Stimulated activated CD4-positive, alpha-beta T cell treated with anti-CD3 and anti-CD28 coated beads, TNF-alpha, amount 100 ng/mL, for 4 hours (primary cell): ENCODE measurements around the gene DOCK7.
"Not testable (repeated sequence)": the region's sequence is repeated elsewhere in the genome, so short reads cannot be mapped to it uniquely, and the experiment has no call there.

Experiments
- DNase-seq, 3 experiments: peaks; one replicate each; pipeline ENCODE4 v3.0.0-alpha.2; 2020; ENCODE audit warnings: low read depth in 3 of 3

Gene DOCK7

DNA sequence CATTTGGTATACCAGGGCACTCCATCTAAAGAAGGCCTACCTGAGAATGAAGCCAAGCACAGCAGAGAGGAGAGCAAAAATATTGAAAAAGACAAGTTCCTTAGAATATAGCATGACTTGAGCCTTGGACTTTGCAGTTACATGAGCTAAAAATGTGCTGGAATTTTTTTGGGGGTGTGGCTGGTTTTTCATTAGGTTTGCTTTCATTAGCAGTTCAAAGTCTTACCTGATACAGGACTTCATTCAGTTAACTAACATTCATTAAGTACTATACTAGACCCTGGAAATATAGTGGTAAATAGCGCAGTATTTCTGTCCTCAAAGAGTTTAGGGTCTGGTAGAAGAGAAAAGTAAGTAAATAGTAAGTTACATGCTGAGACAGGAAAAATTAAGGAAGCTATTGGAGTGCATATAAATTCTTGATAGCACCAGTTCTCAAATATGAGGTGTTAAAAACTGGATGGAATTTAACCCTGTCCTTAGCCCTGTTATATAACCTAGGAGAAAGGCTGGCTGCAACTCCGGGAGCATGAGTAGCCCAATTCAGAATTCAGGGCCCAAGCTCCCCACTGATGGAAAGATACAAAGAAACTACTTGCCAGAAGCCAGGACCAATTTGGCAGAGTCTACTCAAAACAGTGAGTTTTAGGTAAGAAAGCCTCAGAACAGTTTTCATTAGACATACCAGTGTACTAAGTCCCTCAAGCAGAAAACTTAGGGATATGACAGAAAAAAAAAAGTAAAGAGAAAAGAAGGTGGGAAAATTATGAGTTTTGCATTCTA, 3.1 kb upstream of the DOCK7 start:
- DNase-seq, result no peak

DNA sequence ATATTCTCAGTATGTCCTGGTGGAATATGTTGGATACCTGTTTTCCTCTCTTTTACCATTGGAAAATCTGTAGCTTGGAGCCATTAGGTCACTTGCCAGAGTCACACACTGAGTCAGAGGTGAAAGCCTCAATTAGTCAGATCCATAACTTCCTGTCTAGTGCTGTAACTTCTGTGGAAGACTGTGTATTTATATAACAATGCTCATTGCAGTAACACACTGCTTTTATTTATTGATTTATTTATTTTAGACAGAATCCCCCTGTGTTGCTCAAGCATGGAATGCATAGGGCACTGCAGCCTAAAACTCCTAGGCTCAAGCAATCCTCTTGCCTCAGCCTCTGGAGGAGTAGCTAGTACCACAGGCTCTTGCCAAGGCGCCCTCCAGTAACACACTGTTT, 1.3 kb upstream of the DOCK7 start:
- DNase-seq, result no peak

DNA sequence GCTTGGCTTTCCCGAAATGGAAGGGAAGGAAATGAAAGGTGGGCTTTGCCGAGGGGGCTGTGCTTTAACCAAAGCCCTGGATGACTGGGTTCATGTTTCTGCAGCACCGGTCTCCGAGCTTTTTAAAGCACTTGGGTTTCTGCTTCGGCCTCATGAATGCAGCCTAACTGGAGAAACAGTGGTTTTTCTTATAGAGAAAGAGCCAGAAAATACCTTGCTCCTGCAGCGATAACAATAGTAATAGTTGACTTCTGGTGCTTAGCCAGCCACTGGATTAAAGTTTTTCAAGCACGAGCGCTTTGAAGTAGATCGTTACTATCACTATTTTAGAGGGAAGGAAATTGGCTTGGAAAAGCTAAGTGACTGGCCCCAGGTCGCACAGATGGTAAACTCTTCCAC, 500 bp upstream of the DOCK7 start:
- DNase-seq, result no peak

GRCh38 chr1:62687421-62687902, 724 bp downstream of the DOCK7 start:
- peak in 2 of 3 experiments; percentile 0 to 1 for DNase-seq

- DNase-seq, result no peak
Measured at GRCh38 chr1:62686822-62687221, 1.4 kb downstream of the DOCK7 start.

- no peak for DNase-seq
Measured at GRCh38 chr1:62685431-62685859, 2.7 kb downstream of the DOCK7 start.

GRCh38 chr1:62682531-62682930, 5.7 kb downstream of the DOCK7 start:
- DNase-seq, result no peak

- not testable (repeated sequence) for DNase-seq
Measured at GRCh38 chr1:62680992-62681391, 7.2 kb downstream of the DOCK7 start.

DNA sequence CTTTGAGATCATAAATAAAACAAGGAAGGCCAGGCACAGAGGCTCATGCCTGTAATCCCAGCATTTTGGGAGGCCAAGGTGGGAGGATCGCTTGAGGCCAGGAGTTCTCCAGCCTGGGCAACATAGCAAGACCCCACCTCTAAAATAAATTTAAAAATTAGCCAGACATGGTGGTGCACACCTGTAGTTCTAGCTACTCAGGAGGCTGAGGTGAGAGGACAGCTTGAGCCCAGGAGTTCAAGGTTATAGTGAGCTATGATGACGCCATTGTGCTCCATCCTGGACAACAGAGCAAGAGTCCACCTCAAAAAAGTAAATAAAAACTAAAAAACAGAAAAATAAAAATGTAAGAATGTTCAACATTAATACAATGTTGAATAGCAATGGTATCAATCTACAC, 10.4 kb downstream of the DOCK7 start:
- DNase-seq, result not testable (repeated sequence)

GRCh38 chr1:62676611-62677356, 11.4 kb downstream of the DOCK7 start:
- DNase-seq, result no peak

DNA sequence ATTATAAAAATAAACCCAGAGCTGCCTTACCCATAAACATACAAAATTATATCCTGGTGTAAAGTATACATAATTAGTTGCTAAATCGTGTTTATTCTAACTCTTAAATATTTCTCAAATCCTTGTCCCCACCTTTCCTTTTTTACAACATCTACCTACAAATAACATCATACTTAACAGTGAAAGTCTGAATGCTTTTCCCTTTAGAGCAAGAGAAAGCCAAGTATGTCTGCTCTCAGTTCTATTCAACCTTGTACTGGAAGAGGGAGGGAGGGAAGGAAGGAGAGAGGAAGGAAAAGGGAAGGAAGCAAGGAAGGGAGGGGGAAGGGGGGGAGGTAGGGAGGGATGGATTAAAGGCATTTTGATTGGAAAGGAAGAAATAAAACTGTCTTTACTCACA, 14.6 kb downstream of the DOCK7 start:
- no peak for DNase-seq

- no peak for DNase-seq
Measured at GRCh38 chr1:62672029-62672428, 16.2 kb downstream of the DOCK7 start.

GRCh38 chr1:62654744-62655143, 33.4 kb downstream of the DOCK7 start:
- no peak for DNase-seq

GRCh38 chr1:62652387-62652786, 35.8 kb downstream of the DOCK7 start:
- no peak for DNase-seq

DNA sequence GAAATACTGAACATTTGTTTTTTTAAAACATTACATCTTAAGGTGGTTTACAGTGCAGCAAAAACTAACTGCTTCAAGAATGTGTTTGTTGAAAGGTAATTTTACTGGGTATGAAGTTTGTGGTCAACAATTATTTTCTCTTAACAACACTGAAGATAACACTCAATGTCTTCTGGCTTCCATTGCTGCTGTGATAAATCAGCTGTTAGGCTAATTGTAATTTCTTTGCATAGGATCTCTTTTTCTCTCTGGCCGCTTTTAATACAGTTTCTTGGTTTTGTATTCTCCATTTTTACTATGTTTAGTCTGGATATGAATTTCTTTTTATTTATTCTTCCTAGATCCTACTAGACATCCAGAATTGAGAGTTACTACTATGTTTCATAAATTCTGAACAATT, 44.9 kb downstream of the DOCK7 start:
- DNase-seq, result no peak

GRCh38 chr1:62637392-62638105, 50.6 kb downstream of the DOCK7 start:
- DNase-seq, result no peak

DNA sequence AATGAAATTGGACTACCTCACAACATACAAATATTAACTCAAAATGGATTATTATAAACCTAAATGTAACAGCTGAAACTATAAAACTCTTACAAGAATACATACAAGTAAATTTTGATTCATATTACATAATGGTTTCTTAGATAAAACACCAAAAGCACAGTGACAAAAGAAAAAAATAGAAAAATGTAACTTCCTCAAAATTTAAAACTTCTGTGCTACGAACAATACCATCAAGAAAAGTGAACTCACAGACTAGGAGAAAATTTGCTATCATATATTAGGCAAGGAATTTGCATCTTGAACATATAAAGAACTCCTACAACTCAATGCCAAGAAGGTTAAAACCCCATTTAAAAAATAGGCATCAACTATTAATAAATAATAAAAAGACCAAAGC, 59.7 kb downstream of the DOCK7 start:
- DNase-seq, result no peak

DNA sequence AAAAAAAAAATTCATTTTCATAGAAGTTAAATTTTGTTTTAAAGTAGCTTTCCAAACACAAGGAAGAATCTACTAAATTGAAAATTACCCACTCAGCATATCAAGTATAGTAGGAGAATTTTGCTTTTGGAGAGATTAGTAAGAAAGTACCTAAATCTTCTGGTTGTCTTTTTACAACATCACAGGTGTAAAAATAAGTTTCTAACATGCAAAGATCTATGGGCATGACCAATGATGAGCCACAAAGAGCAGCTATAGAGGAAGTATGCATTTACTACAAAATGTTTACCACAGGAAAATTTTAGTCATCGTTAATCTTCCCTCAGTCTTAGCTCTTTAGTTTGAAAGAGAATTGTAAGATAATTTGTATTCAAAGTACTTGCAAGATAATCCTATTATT, 62.8 kb downstream of the DOCK7 start:
- DNase-seq, result no peak

GRCh38 chr1:62621907-62622306, 66.3 kb downstream of the DOCK7 start:
- DNase-seq, result no peak

- no peak for DNase-seq
Measured at GRCh38 chr1:62613890-62614289, 74.3 kb downstream of the DOCK7 start.

GRCh38 chr1:62613325-62613727, 74.9 kb downstream of the DOCK7 start:
- DNase-seq, result no peak

GRCh38 chr1:62612770-62613169, 75.4 kb downstream of the DOCK7 start:
- no peak for DNase-seq
